ENCODE measurements around the gene ATP8A2. TPM values are rescaled to one million over a fixed set of nuclear protein-coding genes. Genes with fewer than 3 reads are reported as not detected.

Gene ATP8A2
- total RNA-seq, 2 experiments from 2014 or later, result not detected

GRCh38 chr13:25778808-25779305 is 407.1 kb downstream of the ATP8A2 start:
- Histone ChIP-seq H4K20me1 (ENCODE audit: insufficient read depth, low read length) (no peaks in the 10 kb centered on the region), H3K9me2 (ENCODE audit: insufficient read depth, low read length) (no peaks in the 10 kb centered on the region), H3K4me1 (ENCODE audit: insufficient read depth, low read length, poor library complexity, severe bottlenecking) (peaks cover 41% of the 10 kb centered on the region), H3K4me2 (ENCODE audit: low read length) (peak overlapping the region; percentile 79), H3K79me2 (ENCODE audit: insufficient read depth, low read depth, low read length) (no peaks in the 10 kb centered on the region), H3K36me3 (ENCODE audit: insufficient read depth, low read length) (no peaks in the 10 kb centered on the region), H2AFZ (ENCODE audit: low read length) (peak overlapping the region; percentile 72; the same call in 1 of the 2 replicates), H3K27ac (ENCODE audit: low read depth, low read length, poor library complexity, severe bottlenecking) (peak overlapping the region; percentile 37), H3K4me3 (ENCODE audit: low read depth, low read length, poor library complexity, severe bottlenecking) (peak overlapping the region; percentile 54), H3K9me3 (ENCODE audit: low read length) (no peaks in the 10 kb centered on the region)
- no peak for TF ChIP-seq EZH2phosphoT487 (IDR thresholded peaks at IDR 0.05; ENCODE audit: borderline replicate concordance, low read depth, low read length)
- TF ChIP-seq CTCF (conservative IDR thresholded peaks at IDR 0.05; ENCODE audit: low read length), result no peak
- CTCF ChIA-PET (ENCODE audit: unreplicated experiment), result no interaction called here
- DNase-seq (ENCODE audit: low spot score), result peak; percentile 39
- no TSS peak for BruUV-seq (replicated peaks)
- intact Hi-C loops (cut with micrococcal nuclease; ENCODE audit: unreplicated experiment), result no loop called here
- POLR2A ChIA-PET, result interaction anchor here (0.6 to 0.7 kb wide), 3 partner anchors 23 to 445 kb away, joined by 3 to 4 read pairs (median 3); no protein-coding TSS in a partner anchor

- no peaks in the 10 kb centered on the region for H4K20me1 ChIP-seq (ENCODE audit: insufficient read depth, low read length)
- POLR2A ChIA-PET, result no interaction called here
These were observed 411.3 kb downstream of the ATP8A2 start for GRCh38 chr13:25783076-25783475.

More at GRCh38 chr13:25783076-25783475, 411.3 kb downstream of the ATP8A2 start:
- CTCF ChIA-PET (ENCODE audit: unreplicated experiment), result no interaction called here
- Histone ChIP-seq H3K9me2 (ENCODE audit: insufficient read depth, low read length) (no peaks in the 10 kb centered on the region), H3K9me3 (ENCODE audit: low read length) (no peaks in the 10 kb centered on the region), H3K4me2 (ENCODE audit: low read length) (no peak overlapping the region), H3K79me2 (ENCODE audit: insufficient read depth, low read depth, low read length) (no peaks in the 10 kb centered on the region), H2AFZ (ENCODE audit: low read length) (no peak overlapping the region), H3K27ac (ENCODE audit: low read depth, low read length, poor library complexity, severe bottlenecking) (no peak overlapping the region), H3K4me1 (ENCODE audit: insufficient read depth, low read length, poor library complexity, severe bottlenecking) (peaks cover 18% of the 10 kb centered on the region), H3K4me3 (ENCODE audit: low read depth, low read length, poor library complexity, severe bottlenecking) (no peak overlapping the region), H3K36me3 (ENCODE audit: insufficient read depth, low read length) (no peaks in the 10 kb centered on the region)
- TF ChIP-seq EZH2phosphoT487 (IDR thresholded peaks at IDR 0.05; ENCODE audit: borderline replicate concordance, low read depth, low read length) (no peak), CTCF (conservative IDR thresholded peaks at IDR 0.05; ENCODE audit: low read length) (no peak)
- DNase-seq (ENCODE audit: low spot score), result no peak
- no TSS peak for BruUV-seq (replicated peaks)
- intact Hi-C loops (cut with micrococcal nuclease; ENCODE audit: unreplicated experiment), result no loop called here

All from OCI-LY7 (cell line).